GM23338 (cell line): ENCODE results near the gene IPPK. TPM values are rescaled to one million over a fixed set of nuclear protein-coding genes. Genes with fewer than 3 reads are reported as not detected.
A peak's percentile ranks its signal among the peaks of the same experiment; 100 is the strongest.

Experiments
- ATAC-seq: fragments of 200-7000 bp; cut with Tn5 transposase; 3 replicates; pipeline ENCODE4 v1.9.1; 2020
- DNase-seq: peaks from one replicate; pipeline ENCODE4 v3.0.0-alpha.2; 2015; ENCODE audit warnings: low spot score
- H2AFZ ChIP-seq: fragments of 200-600 bp; sonication (generic); 2 replicates; pipeline ENCODE4 v1.8.0; 2016; ENCODE audit warnings: antibody characterized with exemption, mild to moderate bottlenecking, moderate library complexity
- H3F3A ChIP-seq: fragments of 200-600 bp; sonication (generic); replicated peaks from 2 replicates; pipeline ENCODE4 v1.8.0; 2017; ENCODE audit warnings: antibody characterized with exemption, mixed run types, low read depth
- H3K27ac ChIP-seq: fragments of 200-600 bp; sonication (generic); 2 replicates; pipeline ENCODE4 v1.6.1; 2016; ENCODE audit warnings: low read depth
- H3K27me3 ChIP-seq: fragments of 200-600 bp; sonication (generic); 2 replicates; pipeline ENCODE4 v1.8.0; 2016; ENCODE audit warnings: mild to moderate bottlenecking, mixed run types, moderate library complexity; ENCODE audit not compliant: insufficient read depth
- H3K36me3 ChIP-seq: fragments of 200-600 bp; sonication (generic); 2 replicates; pipeline ENCODE4 v1.8.0; 2016; ENCODE audit warnings: mild to moderate bottlenecking; ENCODE audit not compliant: insufficient read depth
- H3K4me1 ChIP-seq: fragments of 200-600 bp; sonication (generic); 2 replicates; pipeline ENCODE4 v1.8.0; 2016; ENCODE audit warnings: mild to moderate bottlenecking, moderate library complexity; ENCODE audit not compliant: insufficient read depth
- H3K4me2 ChIP-seq: fragments of 200-600 bp; sonication (generic); 2 replicates; pipeline ENCODE4 v1.7.1; 2017; ENCODE audit warnings: mixed run types
- H3K4me3 ChIP-seq: fragments of 200-600 bp; sonication (generic); 2 replicates; pipeline ENCODE4 v1.6.1; 2016; ENCODE audit warnings: mixed run types
- H3K79me2 ChIP-seq: fragments of 200-600 bp; sonication (generic); replicated peaks from 2 replicates; pipeline ENCODE4 v1.8.0; 2017; ENCODE audit warnings: mild to moderate bottlenecking; ENCODE audit not compliant: insufficient read depth
- H3K9me2 ChIP-seq: fragments of 200-600 bp; sonication (generic); 2 replicates; pipeline ENCODE4 v1.8.0; 2017; ENCODE audit not compliant: insufficient read depth
- H4K20me1 ChIP-seq: fragments of 200-600 bp; sonication (generic); replicated peaks from 2 replicates; pipeline ENCODE4 v1.8.0; 2017; ENCODE audit warnings: mild to moderate bottlenecking; ENCODE audit not compliant: insufficient read depth
- H3K27ac Mint-ChIP-seq: 2 replicates; pipeline ENCODE4 v1.8.0; 2020; ENCODE audit warnings: inconsistent platforms, mild to moderate bottlenecking, moderate library complexity, mixed read lengths
- H3K27me3 Mint-ChIP-seq: 3 replicates; pipeline ENCODE4 v1.8.0; 2022; ENCODE audit warnings: low read depth, mild to moderate bottlenecking, moderate library complexity, mixed read lengths, inconsistent platforms; ENCODE audit not compliant: insufficient read depth, poor library complexity
- H3K36me3 Mint-ChIP-seq: 3 replicates; pipeline ENCODE4 v1.8.0; 2021; ENCODE audit warnings: low read depth, mild to moderate bottlenecking, inconsistent platforms, moderate library complexity, mixed read lengths
- H3K4me1 Mint-ChIP-seq: 3 replicates; pipeline ENCODE4 v1.8.0; 2020; ENCODE audit warnings: mild to moderate bottlenecking, inconsistent platforms, mixed read lengths
- H3K4me3 Mint-ChIP-seq: 3 replicates; pipeline ENCODE4 v1.8.0; 2021; ENCODE audit warnings: moderate library complexity, mild to moderate bottlenecking, inconsistent platforms, mixed read lengths
- H3K9me3 Mint-ChIP-seq: 3 replicates; pipeline ENCODE4 v1.8.0; 2020; ENCODE audit warnings: moderate library complexity, mild to moderate bottlenecking, inconsistent platforms, mixed read lengths
- CREB1 ChIP-seq: fragments of 250-450 bp; sonication (Bioruptor Pico); IDR thresholded peaks from 2 replicates; pipeline ENCODE4 v1.5.0; 2020; ENCODE audit warnings: low read depth, mild to moderate bottlenecking, moderate library complexity
- CTCF ChIP-seq, 2 experiments: fragments of 200-600 bp in 1 of 2; sonication (generic) in 1 of 2; conservative IDR thresholded peaks; 2 replicates each; pipeline versions ENCODE4 v1.5.1 to v1.6.1; 2016 to 2017; ENCODE audit warnings: antibody characterized with exemption in 2 of 2, low read depth in 2 of 2, mild to moderate bottlenecking in 2 of 2, moderate library complexity in 1 of 2
- ETS1 ChIP-seq: IDR thresholded peaks from 2 replicates; pipeline ENCODE4 v1.6.1; 2016; ENCODE audit warnings: antibody characterized with exemption
- EZH2phosphoT487 ChIP-seq: fragments of 200-600 bp; sonication (generic); IDR thresholded peaks from one replicate; pipeline ENCODE4 v1.8.1; 2018; ENCODE audit warnings: antibody characterized with exemption; ENCODE audit not compliant: unreplicated experiment
- JUNB ChIP-seq: IDR thresholded peaks from one replicate; pipeline ENCODE4 v1.6.1; 2016; ENCODE audit warnings: antibody characterized with exemption; ENCODE audit not compliant: unreplicated experiment
- POLR2AphosphoS5 ChIP-seq: IDR thresholded peaks from 2 replicates; pipeline ENCODE4 v1.6.1; 2016; ENCODE audit warnings: antibody characterized with exemption, low read depth
- STAT1 ChIP-seq: IDR thresholded peaks from one replicate; pipeline ENCODE4 v1.6.1; 2016; ENCODE audit warnings: antibody characterized with exemption; ENCODE audit not compliant: unreplicated experiment
- ZNF114 ChIP-seq: fragments of 250-450 bp; sonication (Bioruptor Pico); IDR thresholded peaks from 2 replicates; pipeline ENCODE4 v1.5.0; 2020; ENCODE audit warnings: mild to moderate bottlenecking, moderate library complexity
- polyA plus RNA-seq: library from polyadenylated mRNA; unstranded; fragments of >200 nt; fragmentation: Nextera tagmentation; extraction: Ambion mirVana; gene quantifications from 2 replicates; pipeline ENCODE4 v1.2.1, GENCODE V29; 2016
- total RNA-seq: library from RNA; depleted of rRNA; stranded (reverse); fragments of >200 nt; shearing (Covaris generic); gene quantifications from 2 replicates; pipeline ENCODE4 v1.2.3, GENCODE V29; 2014
- TF ChIP-seq, protein P1 (sequence below): fragments of 250-450 bp; sonication (Bioruptor Pico); IDR thresholded peaks from 2 replicates; pipeline ENCODE4 v1.5.0; 2020; ENCODE audit warnings: mild to moderate bottlenecking, moderate library complexity

IPPK gene
- total and polyA plus RNA-seq, 2 experiments from 2014 or later = 6.5 to 17.5 TPM

DNA sequence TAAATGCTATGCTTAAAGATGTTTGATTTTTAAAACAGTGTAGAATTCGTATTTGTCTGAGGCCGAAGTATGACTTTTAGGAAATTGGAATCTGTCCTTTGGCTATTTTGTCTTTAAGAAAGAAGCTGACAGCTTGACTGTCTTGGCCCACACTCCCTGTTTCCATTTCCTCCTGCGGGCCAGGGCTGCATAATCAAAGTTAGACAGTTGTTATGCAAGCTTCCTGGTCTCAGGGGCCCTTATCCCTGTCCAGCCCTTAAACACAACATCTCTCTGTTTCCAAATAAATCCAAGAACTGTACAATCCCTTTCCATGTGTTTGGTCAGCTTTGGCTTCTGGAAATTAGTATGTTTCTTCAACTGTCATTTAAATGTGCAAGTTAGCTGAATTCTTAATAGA, 79.6 kb downstream of the IPPK start (continued):
- TF ChIP-seq, protein P1, sequence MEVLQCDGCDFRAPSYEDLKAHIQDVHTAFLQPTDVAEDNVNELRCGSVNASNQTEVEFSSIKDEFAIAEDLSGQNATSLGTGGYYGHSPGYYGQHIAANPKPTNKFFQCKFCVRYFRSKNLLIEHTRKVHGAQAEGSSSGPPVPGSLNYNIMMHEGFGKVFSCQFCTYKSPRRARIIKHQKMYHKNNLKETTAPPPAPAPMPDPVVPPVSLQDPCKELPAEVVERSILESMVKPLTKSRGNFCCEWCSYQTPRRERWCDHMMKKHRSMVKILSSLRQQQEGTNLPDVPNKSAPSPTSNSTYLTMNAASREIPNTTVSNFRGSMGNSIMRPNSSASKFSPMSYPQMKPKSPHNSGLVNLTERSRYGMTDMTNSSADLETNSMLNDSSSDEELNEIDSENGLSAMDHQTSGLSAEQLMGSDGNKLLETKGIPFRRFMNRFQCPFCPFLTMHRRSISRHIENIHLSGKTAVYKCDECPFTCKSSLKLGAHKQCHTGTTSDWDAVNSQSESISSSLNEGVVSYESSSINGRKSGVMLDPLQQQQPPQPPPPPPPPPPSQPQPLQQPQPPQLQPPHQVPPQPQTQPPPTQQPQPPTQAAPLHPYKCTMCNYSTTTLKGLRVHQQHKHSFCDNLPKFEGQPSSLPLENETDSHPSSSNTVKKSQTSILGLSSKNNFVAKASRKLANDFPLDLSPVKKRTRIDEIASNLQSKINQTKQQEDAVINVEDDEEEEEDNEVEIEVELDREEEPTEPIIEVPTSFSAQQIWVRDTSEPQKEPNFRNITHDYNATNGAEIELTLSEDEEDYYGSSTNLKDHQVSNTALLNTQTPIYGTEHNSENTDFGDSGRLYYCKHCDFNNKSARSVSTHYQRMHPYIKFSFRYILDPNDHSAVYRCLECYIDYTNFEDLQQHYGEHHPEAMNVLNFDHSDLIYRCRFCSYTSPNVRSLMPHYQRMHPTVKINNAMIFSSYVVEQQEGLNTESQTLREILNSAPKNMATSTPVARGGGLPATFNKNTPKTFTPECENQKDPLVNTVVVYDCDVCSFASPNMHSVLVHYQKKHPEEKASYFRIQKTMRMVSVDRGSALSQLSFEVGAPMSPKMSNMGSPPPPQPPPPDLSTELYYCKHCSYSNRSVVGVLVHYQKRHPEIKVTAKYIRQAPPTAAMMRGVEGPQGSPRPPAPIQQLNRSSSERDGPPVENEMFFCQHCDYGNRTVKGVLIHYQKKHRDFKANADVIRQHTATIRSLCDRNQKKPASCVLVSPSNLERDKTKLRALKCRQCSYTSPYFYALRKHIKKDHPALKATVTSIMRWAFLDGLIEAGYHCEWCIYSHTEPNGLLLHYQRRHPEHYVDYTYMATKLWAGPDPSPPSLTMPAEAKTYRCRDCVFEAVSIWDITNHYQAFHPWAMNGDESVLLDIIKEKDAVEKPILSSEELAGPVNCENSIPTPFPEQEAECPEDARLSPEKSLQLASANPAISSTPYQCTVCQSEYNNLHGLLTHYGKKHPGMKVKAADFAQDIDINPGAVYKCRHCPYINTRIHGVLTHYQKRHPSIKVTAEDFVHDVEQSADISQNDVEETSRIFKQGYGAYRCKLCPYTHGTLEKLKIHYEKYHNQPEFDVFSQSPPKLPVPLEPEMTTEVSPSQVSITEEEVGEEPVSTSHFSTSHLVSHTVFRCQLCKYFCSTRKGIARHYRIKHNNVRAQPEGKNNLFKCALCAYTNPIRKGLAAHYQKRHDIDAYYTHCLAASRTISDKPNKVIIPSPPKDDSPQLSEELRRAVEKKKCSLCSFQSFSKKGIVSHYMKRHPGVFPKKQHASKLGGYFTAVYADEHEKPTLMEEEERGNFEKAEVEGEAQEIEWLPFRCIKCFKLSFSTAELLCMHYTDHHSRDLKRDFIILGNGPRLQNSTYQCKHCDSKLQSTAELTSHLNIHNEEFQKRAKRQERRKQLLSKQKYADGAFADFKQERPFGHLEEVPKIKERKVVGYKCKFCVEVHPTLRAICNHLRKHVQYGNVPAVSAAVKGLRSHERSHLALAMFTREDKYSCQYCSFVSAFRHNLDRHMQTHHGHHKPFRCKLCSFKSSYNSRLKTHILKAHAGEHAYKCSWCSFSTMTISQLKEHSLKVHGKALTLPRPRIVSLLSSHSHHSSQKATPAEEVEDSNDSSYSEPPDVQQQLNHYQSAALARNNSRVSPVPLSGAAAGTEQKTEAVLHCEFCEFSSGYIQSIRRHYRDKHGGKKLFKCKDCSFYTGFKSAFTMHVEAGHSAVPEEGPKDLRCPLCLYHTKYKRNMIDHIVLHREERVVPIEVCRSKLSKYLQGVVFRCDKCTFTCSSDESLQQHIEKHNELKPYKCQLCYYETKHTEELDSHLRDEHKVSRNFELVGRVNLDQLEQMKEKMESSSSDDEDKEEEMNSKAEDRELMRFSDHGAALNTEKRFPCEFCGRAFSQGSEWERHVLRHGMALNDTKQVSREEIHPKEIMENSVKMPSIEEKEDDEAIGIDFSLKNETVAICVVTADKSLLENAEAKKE (CRISPR knock-in tag) = no peak
- no peak for TF ChIP-seq POLR2AphosphoS5
- TF ChIP-seq ETS1 = no peak
- no peak for TF ChIP-seq JUNB
- TF ChIP-seq ZNF114 (CRISPR knock-in tag) = no peak

- Mint-ChIP-seq H3K27me3 (no peaks in the 10 kb centered on the region), H3K27ac (no peak overlapping the region), H3K9me3 (peaks cover 4% of the 10 kb centered on the region; the same call in 1 of the 3 replicates), H3K36me3 (no peaks in the 10 kb centered on the region; the same call in 2 of the 3 replicates), H3K4me3 (no peak overlapping the region), H3K4me1 (peaks cover 8% of the 10 kb centered on the region)
- no peaks in the 10 kb centered on the region for H3K9me2 ChIP-seq
- H4K20me1 ChIP-seq = no peaks in the 10 kb centered on the region
- ATAC-seq = peak; percentile 71
- DNase-seq = peak; percentile 31
- H3K79me2 ChIP-seq = no peaks in the 10 kb centered on the region
- no peak overlapping the region for H3K4me2 ChIP-seq
- H3K27ac ChIP-seq = no peak overlapping the region
- H3K4me1 ChIP-seq = peaks cover 7% of the 10 kb centered on the region; the same call in 1 of the 2 replicates
- no peaks in the 10 kb centered on the region for H3F3A ChIP-seq
- H3K4me3 ChIP-seq = no peak overlapping the region
- no peaks in the 10 kb centered on the region for H3K36me3 ChIP-seq
- H3K27me3 ChIP-seq = no peaks in the 10 kb centered on the region
- no peak overlapping the region for H2AFZ ChIP-seq
- TF ChIP-seq ZNF114 (CRISPR knock-in tag) = no peak
- TF ChIP-seq CREB1 = no peak
- TF ChIP-seq EZH2phosphoT487 = no peak
- no peak for TF ChIP-seq JUNB
- no peak for TF ChIP-seq CTCF (conservative IDR thresholded peaks at IDR 0.05; ENCODE audit: low read depth in 2 of 2)
- TF ChIP-seq STAT1 = no peak
- no peak for TF ChIP-seq ETS1
These were observed 80.0 kb downstream of the IPPK start for GRCh38 chr9:92589923-92590322.
